Liver (tissue), 9 donors: ENCODE data around the gene SH3PXD2A. TPM values are rescaled to one million over a fixed set of nuclear protein-coding genes. Genes with fewer than 3 reads are reported as not detected.

Source experiments
- DNase-seq: peaks from one replicate; pipeline ENCODE4 v3.0.0-alpha.2; 2017; ENCODE audit warnings: low spot score
- H3K27ac ChIP-seq, 2 donors: one replicate each; pipeline ENCODE4 v1.7.0; 2013; ENCODE audit warnings: inconsistent platforms in 2 of 2, low read length in 2 of 2, control low read depth in 1 of 2, low read depth in 1 of 2, mild to moderate bottlenecking in 1 of 2
- H3K27me3 ChIP-seq, 4 donors: one replicate each; pipeline versions ENCODE4 v1.6.1 to v1.7.0; 2013; ENCODE audit warnings: low read length in 3 of 4, inconsistent platforms in 1 of 4, mild to moderate bottlenecking in 1 of 4, moderate library complexity in 1 of 4; ENCODE audit not compliant: control insufficient read depth in 4 of 4, insufficient read depth in 4 of 4
- H3K36me3 ChIP-seq, 4 donors: one replicate each; pipeline versions ENCODE4 v1.6.1 to v1.7.0; 2013; ENCODE audit warnings: low read length in 3 of 4, mild to moderate bottlenecking in 3 of 4, low read depth in 1 of 4, moderate library complexity in 1 of 4; ENCODE audit not compliant: control insufficient read depth in 4 of 4, insufficient read depth in 3 of 4
- H3K4me1 ChIP-seq, 4 donors: one replicate each; pipeline versions ENCODE4 v1.6.1 to v1.7.0; 2013; ENCODE audit warnings: low read length in 3 of 4, mild to moderate bottlenecking in 3 of 4, moderate library complexity in 1 of 4; ENCODE audit not compliant: control insufficient read depth in 4 of 4, insufficient read depth in 4 of 4
- H3K4me3 ChIP-seq, 3 donors: one replicate each; pipeline versions ENCODE4 v1.6.1 to v1.7.0; 2013; ENCODE audit warnings: low read length in 3 of 3, control low read depth in 1 of 3, low read depth in 1 of 3, mild to moderate bottlenecking in 1 of 3
- H3K9ac ChIP-seq, 2 donors: one replicate each; pipeline ENCODE4 v1.7.0; 2013; ENCODE audit warnings: low read length in 2 of 2, mild to moderate bottlenecking in 2 of 2, moderate library complexity in 2 of 2, control low read depth in 1 of 2, low read depth in 1 of 2
- H3K9me3 ChIP-seq, 4 donors: one replicate each; pipeline versions ENCODE4 v1.6.1 to v1.7.0; 2013; ENCODE audit warnings: low read length in 3 of 4; ENCODE audit not compliant: control insufficient read depth in 4 of 4
- ATF3 ChIP-seq: IDR thresholded peaks from 2 replicates; pipeline ENCODE4 v1.6.1; 2016; ENCODE audit warnings: antibody characterized with exemption
- CTCF ChIP-seq: fragments of 150-350 bp; IDR thresholded peaks from 2 replicates; pipeline ENCODE4 v1.5.1; 2017; ENCODE audit warnings: improper control_type of control experiment, low read depth, low read length; ENCODE audit not compliant: missing input control
- EGR1 ChIP-seq, 2 donors: IDR thresholded peaks; 2 replicates each; pipeline ENCODE4 v1.6.1; 2016 to 2018; ENCODE audit warnings: antibody characterized with exemption in 2 of 2, low read depth in 2 of 2
- FOXA1 ChIP-seq: IDR thresholded peaks from 2 replicates; pipeline ENCODE4 v1.6.1; 2016; ENCODE audit warnings: antibody characterized with exemption
- FOXA2 ChIP-seq: IDR thresholded peaks from 2 replicates; pipeline ENCODE4 v1.6.1; 2016; ENCODE audit warnings: antibody characterized with exemption
- HNF4A ChIP-seq, 2 donors: conservative IDR thresholded peaks; 2 replicates each; pipeline ENCODE4 v1.6.1; 2016; ENCODE audit warnings: antibody characterized with exemption in 2 of 2, mild to moderate bottlenecking in 2 of 2
- JUND ChIP-seq, 2 donors: IDR thresholded peaks; 2 replicates each; pipeline ENCODE4 v1.6.1; 2016; ENCODE audit warnings: antibody characterized with exemption in 2 of 2
- MAX ChIP-seq: IDR thresholded peaks from 2 replicates; pipeline ENCODE4 v1.6.1; 2016; ENCODE audit warnings: antibody characterized with exemption
- NR2F2 ChIP-seq: IDR thresholded peaks from 2 replicates; pipeline ENCODE4 v1.6.1; 2016; ENCODE audit warnings: antibody characterized with exemption
- RAD21 ChIP-seq, 2 donors: IDR thresholded peaks; 2 replicates each; pipeline ENCODE4 v1.6.1; 2016; ENCODE audit warnings: antibody characterized with exemption in 2 of 2, mild to moderate bottlenecking in 2 of 2
- RXRA ChIP-seq, 2 donors: IDR thresholded peaks; 2 replicates each; pipeline ENCODE4 v1.6.1; 2017 to 2018; ENCODE audit warnings: antibody characterized with exemption in 2 of 2, mild to moderate bottlenecking in 1 of 2
- TAF1 ChIP-seq: conservative IDR thresholded peaks from 2 replicates; pipeline ENCODE4 v1.6.1; 2016; ENCODE audit warnings: antibody characterized with exemption, mild to moderate bottlenecking
- ZBTB33 ChIP-seq: IDR thresholded peaks from 2 replicates; pipeline ENCODE4 v1.6.1; 2016; ENCODE audit warnings: antibody characterized with exemption
- WGBS: extraction: QIAGEN DNeasy Blood & Tissue Kit; methylation state at CpG from one replicate; pipeline ENCODE4 v1.1.7; 2013; 5-methylcytosine and 5-hydroxymethylcytosine counted together
- polyA plus RNA-seq, 2 donors: library from polyadenylated mRNA; stranded (reverse) in 1 of 2; unstranded in 1 of 2; fragments of 200-250 nt in 1 of 2; fragments of >200 nt in 1 of 2; fragmentation: Nextera tagmentation in 1 of 2; extraction: Ambion mirVana in 1 of 2; gene quantifications; one replicate each; pipeline versions ENCODE4 v1.2.1 to v1.2.3, GENCODE V29; 2013 to 2015
- total RNA-seq, 2 donors: library from RNA; depleted of rRNA; stranded (reverse); fragments of >200 nt; gene quantifications; one replicate each; pipeline ENCODE4 v1.2.3, GENCODE V29; 2014
- donor health status: healthy.
- donor health status: healthy.
- donor health status: healthy.
- donor health status: healthy.
- donor health status: healthy.

SH3PXD2A gene
- total and polyA plus RNA-seq, 4 donors: 0.82 to 5.5 (median 3.9) TPM

- TF ChIP-seq RXRA (IDR thresholded peaks at IDR 0.05): no peak
- TF ChIP-seq RAD21 (IDR thresholded peaks at IDR 0.05): no peak
- TF ChIP-seq MAX: no peak
- TF ChIP-seq NR2F2: no peak
- H3K9me3 ChIP-seq: peaks cover 0 to 4% (median 0%) of the 10 kb centered on the region in 4 donors
- H3K27ac ChIP-seq: no peak overlapping the region
- H3K9ac ChIP-seq: no peak overlapping the region
- H3K4me1 ChIP-seq: peaks cover 2 to 19% (median 9%) of the 10 kb centered on the region in 4 donors
- H3K27me3 ChIP-seq: no peaks in the 10 kb centered on the region
- WGBS: 92% methylated on average over 13 of the region's 13 CpGs
- DNase-seq: no peak
- H3K36me3 ChIP-seq: peaks cover 0 to 1% (median 0%) of the 10 kb centered on the region in 4 donors
- H3K4me3 ChIP-seq: no peak overlapping the region
Observed at GRCh38 chr10:103582331-103583123, 272.8 kb downstream of the SH3PXD2A start.

GRCh38 chr10:103581499-103581898, 273.9 kb downstream of the SH3PXD2A start:
- no peak for TF ChIP-seq FOXA2
- TF ChIP-seq FOXA1: no peak
- no peak for TF ChIP-seq NR2F2
- TF ChIP-seq RXRA (IDR thresholded peaks at IDR 0.05): no peak
- no peak for TF ChIP-seq CTCF
- TF ChIP-seq HNF4A (conservative IDR thresholded peaks at IDR 0.05): no peak
- no peak for TF ChIP-seq ZBTB33
- no peak for TF ChIP-seq TAF1
- no peak for TF ChIP-seq ATF3
- TF ChIP-seq JUND (IDR thresholded peaks at IDR 0.05): no peak
- TF ChIP-seq MAX: no peak
- TF ChIP-seq EGR1 (IDR thresholded peaks at IDR 0.05; ENCODE audit: low read depth in 2 of 2): no peak
- Histone ChIP-seq H3K9ac (no peak overlapping the region), H3K4me1 (peaks cover 8 to 30% (median 16%) of the 10 kb centered on the region in 4 donors), H3K27me3 (no peaks in the 10 kb centered on the region), H3K36me3 (no peaks in the 10 kb centered on the region), H3K9me3 (peaks cover 0 to 4% (median 0%) of the 10 kb centered on the region in 4 donors), H3K4me3 (no peak overlapping the region), H3K27ac (no peak overlapping the region)
- DNase-seq: no peak
